GM18870 (cell line): ENCODE results near the gene AP3B2.
"Not testable (repeated sequence)": the region's sequence is repeated elsewhere in the genome, so short reads cannot be mapped to it uniquely, and the experiment has no call there.

ENCODE experiments used
- ATAC-seq: cut with Tn5 transposase; IDR thresholded peaks from one replicate; pipeline ENCODE4 v1.9.1; 2021; ENCODE audit warnings: moderate library complexity; ENCODE audit not compliant: unreplicated experiment

Gene AP3B2, protein sequence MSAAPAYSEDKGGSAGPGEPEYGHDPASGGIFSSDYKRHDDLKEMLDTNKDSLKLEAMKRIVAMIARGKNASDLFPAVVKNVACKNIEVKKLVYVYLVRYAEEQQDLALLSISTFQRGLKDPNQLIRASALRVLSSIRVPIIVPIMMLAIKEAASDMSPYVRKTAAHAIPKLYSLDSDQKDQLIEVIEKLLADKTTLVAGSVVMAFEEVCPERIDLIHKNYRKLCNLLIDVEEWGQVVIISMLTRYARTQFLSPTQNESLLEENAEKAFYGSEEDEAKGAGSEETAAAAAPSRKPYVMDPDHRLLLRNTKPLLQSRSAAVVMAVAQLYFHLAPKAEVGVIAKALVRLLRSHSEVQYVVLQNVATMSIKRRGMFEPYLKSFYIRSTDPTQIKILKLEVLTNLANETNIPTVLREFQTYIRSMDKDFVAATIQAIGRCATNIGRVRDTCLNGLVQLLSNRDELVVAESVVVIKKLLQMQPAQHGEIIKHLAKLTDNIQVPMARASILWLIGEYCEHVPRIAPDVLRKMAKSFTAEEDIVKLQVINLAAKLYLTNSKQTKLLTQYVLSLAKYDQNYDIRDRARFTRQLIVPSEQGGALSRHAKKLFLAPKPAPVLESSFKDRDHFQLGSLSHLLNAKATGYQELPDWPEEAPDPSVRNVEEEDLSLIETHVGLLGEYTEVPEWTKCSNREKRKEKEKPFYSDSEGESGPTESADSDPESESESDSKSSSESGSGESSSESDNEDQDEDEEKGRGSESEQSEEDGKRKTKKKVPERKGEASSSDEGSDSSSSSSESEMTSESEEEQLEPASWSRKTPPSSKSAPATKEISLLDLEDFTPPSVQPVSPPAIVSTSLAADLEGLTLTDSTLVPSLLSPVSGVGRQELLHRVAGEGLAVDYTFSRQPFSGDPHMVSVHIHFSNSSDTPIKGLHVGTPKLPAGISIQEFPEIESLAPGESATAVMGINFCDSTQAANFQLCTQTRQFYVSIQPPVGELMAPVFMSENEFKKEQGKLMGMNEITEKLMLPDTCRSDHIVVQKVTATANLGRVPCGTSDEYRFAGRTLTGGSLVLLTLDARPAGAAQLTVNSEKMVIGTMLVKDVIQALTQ

DNA sequence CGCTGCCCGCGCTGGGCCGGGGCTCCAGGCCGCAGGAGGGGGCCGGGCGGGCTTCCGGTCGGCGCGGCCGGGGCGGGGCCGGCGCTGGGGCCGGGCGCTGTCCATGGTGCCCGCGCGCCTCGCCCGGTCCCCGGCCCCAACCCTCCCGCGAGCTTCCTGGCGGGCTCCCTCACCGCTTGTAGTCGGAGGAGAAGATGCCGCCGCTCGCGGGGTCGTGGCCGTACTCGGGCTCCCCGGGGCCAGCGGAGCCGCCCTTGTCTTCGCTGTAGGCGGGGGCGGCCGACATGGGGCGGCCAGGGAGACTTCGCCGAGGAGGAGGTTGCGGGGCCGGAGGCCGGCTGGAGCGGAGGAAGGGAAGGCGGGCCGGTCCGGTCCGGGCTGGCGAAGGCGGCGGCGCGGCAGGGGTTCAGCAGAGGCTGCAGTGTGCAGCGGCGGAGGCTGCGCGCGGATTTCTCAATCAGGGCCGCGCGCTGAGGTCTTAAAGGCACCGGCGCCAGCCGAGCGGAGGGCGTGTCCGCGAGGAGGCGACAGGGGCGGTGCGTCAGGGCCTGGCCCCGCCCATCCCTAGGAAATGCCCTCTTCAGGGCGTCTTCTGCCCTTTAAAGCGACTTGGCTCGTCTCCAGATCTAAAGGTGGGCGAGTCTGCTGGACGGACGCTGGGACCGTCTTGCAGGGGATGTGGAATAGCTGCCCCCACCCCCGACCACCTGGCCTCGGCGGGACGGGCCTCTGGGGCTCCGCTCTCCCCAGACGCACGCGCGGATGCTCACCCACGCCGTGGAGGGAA lies at the start of gene AP3B2:
AP3B2 (minus strand) TSS at position 455 of the 787 bp plus-strand sequence; CDS start at position 286, 169 bp downstream.
- no peak for ATAC-seq

DNA sequence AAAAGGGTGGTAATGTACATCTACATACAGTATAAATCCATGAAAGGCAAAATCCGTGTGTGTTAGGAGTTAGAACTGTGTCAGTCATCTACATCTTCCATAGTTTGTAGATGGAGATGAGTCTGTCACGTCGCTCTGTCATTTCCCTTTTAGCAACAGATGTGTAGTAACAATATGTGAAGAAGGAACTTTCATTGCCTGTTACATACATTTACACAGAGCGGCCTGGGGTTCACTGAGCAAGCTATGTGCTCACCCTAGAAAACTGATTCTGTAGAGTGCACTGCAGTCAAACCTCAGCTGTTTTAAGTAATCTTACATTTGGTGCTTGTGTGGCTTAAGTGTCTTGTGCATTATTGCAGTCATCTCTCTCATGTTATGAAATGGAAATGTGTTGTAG lies 41.6 kb upstream of the AP3B2 start:
- no peak for ATAC-seq

DNA sequence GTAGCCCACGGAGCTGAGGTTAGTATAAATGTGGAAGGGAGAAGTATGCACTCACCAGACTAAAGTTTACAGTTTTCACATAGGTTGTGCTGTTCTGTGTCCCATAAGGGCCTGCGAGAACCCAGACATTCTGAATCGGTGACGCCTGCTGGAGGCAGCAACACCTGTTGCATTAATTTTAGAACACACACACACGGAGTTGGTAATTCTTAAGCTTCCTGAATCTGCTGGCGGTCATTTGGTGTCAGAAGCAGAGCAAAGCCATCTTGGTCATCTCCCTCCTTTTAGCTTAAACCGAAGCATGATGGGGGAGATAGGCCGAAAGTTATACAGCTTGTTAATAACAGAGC lies 41.1 kb upstream of the AP3B2 start:
- ATAC-seq = peak; percentile 14

GRCh38 chr15:82749951-82750830 lies 40.5 kb upstream of the AP3B2 start:
- peak; percentile 88 for ATAC-seq

DNA sequence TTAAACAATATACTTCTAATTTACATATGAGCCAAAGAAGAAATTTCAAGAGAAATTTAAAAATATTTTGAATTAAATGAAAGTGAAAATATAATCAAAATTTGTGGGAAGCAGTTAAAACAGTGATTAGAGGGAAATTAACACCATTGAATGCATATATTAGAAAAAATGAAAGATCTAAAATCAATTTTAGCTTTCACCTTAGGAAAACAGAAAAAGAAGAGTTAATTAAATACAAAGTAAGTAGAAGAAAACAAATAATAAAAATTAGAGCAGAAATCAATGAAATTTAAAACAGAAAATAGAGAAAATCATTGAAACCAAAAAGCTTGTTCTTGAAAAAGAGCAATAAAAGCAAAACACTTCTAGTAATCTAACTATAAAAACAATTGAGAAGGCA lies 38.6 kb upstream of the AP3B2 start:
- ATAC-seq = no peak

GRCh38 chr15:82743810-82744209 lies 34.1 kb upstream of the AP3B2 start:
- no peak for ATAC-seq

- ATAC-seq = no peak
These were observed 32.5 kb upstream of the AP3B2 start for GRCh38 chr15:82742134-82742533.

GRCh38 chr15:82739086-82739485 lies 29.4 kb upstream of the AP3B2 start:
- no peak for ATAC-seq

- ATAC-seq = no peak
These were observed 28.3 kb upstream of the AP3B2 start for GRCh38 chr15:82737975-82738374.

DNA sequence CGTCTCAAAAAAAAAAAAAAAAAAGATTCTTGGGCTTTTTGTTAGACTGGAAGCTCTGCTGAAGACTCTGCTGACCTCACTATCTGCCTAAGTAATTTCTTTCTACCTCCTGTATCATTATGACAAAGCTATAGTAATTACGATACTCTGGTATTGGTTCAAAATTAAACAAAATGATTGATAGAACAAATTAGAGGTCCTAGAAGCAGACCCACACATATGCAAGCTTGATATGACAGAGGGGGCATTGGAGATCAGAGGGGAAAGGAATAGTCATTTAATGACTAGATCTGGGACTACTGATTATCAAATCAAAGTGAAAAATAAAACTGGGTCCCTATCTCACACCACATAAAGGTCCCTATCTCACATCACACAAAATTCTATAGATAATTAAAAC lies 21.9 kb upstream of the AP3B2 start:
- ATAC-seq = no peak

DNA sequence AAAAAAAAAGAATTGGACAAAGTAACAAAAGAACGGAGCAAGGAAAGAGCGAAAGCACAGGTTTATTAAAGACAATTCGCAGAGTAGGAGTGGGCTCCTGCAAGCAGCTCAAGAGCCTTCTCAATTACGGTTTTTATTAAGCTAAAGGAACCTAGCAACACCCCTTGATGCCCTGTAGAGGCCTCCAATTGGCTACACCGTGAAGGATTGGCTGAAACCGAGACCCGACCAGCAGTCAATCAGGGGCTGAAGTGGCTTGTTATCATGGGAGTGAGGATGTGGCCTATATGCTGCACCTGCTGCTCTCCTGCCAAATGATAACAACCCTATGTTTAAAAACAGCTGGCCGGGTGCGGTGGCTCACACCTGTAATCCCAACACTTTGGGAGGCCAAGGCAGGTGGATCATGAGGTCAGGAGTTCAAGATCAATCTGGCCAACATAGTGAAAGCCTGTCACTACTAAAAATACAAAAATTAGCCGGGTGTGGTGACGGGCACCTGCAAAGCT lies 20.4 kb upstream of the AP3B2 start:
- ATAC-seq = no peak

- no peak for ATAC-seq
These were observed 17.1 kb upstream of the AP3B2 start for GRCh38 chr15:82726816-82727215.

DNA sequence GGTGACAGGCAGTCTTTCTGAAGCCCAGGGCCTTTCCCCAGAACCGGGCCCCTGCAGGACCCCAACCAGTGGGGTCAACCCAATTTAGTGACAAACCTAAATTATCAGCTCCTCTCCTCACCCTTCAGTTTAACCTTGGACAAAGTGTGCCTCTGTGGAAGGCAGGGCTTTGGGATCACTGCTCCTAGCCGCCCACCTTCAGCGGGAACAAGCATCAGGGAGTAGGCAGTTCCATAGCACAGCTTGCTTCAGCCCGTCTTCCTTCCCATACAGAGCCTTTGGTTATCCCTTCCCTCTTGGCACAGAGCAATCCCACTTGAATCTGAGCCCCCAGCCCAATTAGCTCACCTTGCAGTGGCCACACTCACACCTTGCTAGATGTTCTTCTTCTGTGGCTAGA lies 5.3 kb upstream of the AP3B2 start:
- ATAC-seq = no peak

DNA sequence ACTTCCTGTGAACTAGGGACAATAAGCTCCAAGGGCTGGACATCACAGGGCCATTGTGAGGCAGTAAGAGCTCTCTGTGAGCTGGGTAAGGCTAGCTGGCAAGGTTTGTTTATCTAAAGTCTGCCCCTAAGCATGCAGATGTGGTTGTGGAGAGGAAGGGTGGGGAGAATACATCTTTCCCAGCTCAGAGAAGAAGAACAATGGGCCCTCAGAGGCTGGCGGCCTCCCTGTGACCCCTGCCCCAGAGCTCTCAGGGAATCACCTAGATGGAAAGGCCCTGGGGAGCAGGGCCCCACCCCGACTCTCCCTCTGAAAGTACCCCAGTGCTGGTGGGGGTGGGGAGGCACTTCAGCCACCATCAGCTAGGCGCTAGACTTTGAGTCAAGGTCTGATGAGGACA lies 4.3 kb upstream of the AP3B2 start:
- ATAC-seq = no peak

GRCh38 chr15:82712036-82712435 lies 2.4 kb upstream of the AP3B2 start:
- no peak for ATAC-seq

GRCh38 chr15:82710926-82711490 lies 1.3 kb upstream of the AP3B2 start:
- no peak for ATAC-seq

GRCh38 chr15:82710208-82710555 lies 507 bp upstream of the AP3B2 start:
- no peak for ATAC-seq

DNA sequence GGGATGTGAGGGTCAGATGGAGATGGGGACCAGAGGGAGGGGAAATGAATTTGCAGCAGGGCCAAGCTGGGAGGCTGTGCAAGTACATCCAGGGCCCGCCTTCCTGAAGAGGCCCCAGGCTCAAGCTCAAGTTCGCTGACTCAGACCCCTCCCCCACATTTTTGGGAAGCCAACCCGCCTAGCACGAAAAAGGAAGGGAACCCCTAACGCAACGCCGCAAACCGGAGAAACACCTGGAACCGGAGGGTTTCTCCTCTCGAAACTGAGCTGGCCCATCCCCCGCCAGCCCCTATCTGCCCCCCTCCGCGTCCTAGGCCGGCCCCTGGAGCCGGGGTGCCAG lies 624 bp downstream of the AP3B2 start:
- ATAC-seq = no peak

DNA sequence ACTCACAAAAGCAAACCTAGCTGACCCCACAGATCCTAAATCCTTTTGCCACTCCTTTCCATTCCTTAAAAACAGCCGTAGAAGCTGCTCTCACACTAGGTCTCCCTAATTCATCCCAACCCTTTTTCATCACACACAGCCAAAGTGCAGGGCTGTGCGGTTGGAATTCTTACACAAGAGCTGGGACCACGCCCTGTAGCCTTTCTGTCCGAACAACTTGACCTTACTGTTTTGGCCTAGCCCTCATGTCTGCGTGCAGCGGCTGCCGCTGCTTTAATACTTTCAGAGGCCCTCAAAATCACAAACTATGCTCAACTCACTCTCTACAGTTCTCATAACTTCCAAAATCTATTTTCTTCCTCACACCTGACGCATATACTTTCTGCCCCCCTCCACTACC lies 3.8 kb downstream of the AP3B2 start:
- ATAC-seq = not testable (repeated sequence)

GRCh38 chr15:82699726-82700125 lies 9.9 kb downstream of the AP3B2 start:
- ATAC-seq = no peak
